Epithelial cell of prostate (primary cell): ENCODE results near the gene DPH6.
A peak's percentile ranks its signal among the peaks of the same experiment; 100 is the strongest.
"Not testable (repeated sequence)": the region's sequence is repeated elsewhere in the genome, so short reads cannot be mapped to it uniquely, and the experiment has no call there.

Source experiments
- DNase-seq: peaks from one replicate; pipeline ENCODE4 v3.0.0-alpha.2; 2011; ENCODE audit warnings: low read depth, low spot score
- H3K27ac ChIP-seq: fragments of 450-650 bp; 2 replicates; pipeline ENCODE4 v1.5.1; 2017; ENCODE audit warnings: mild to moderate bottlenecking

DPH6 gene

GRCh38 chr15:35376707-35377106 lies 169.3 kb downstream of the DPH6 start:
- H3K27ac ChIP-seq, result no peak overlapping the region
- DNase-seq, result no peak

- no peak for DNase-seq
- H3K27ac ChIP-seq, result no peak overlapping the region
These were observed 171.3 kb downstream of the DPH6 start for GRCh38 chr15:35374661-35375060.

DNA sequence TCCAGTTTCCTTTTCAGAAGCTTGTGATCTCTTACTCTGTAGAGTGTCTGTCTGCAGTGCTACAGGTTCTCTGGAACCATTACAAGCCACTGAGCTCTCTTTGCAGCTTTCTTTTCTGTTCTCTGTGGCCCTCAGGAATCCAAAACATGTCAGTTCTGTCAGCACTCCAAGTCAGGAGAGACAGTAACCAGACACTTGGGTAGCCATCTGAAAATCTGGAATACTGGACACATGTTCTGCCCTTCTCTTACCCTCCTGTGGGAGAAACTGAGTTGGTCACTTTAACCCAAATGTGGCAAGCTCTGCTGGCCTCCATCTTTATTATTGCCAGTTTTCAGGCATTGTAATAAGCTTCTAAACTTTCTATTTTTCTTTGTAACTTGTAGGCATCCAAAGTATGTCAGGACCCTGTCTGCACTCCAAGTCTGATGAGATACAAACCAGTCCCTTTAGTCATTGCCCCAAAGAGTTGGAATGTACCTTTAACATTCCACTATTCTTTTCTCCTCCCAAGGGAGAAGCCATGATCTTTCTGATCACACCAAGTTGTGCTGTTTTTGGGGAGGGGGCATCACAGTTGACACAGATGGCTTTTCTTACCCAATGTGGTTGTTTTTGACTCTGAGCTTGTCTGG lies 183.7 kb downstream of the DPH6 start:
- H3K27ac ChIP-seq, result no peak overlapping the region
- no peak for DNase-seq

- no peak for DNase-seq
- H3K27ac ChIP-seq, result no peak overlapping the region
These were observed 187.1 kb downstream of the DPH6 start for GRCh38 chr15:35358824-35359223.

DNA sequence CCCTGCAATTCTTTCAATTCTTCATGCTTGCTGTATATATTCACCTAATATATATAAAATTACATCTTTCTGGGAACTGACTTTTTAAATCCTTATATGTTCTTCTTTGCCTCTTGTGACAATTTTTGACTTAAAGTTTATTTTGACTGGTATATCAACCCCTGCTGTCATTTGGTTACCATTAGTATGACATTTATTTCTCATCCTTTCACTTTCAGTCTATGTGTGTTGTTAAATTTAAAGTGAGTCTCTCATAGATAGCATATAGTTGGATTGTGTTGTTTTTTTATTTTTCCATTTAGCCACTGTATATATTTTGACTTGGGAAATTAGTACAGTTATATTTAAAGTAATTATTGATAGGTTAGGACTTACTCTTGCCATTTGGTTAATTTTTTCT lies 194.9 kb downstream of the DPH6 start:
- no peak overlapping the region for H3K27ac ChIP-seq
- DNase-seq, result no peak

DNA sequence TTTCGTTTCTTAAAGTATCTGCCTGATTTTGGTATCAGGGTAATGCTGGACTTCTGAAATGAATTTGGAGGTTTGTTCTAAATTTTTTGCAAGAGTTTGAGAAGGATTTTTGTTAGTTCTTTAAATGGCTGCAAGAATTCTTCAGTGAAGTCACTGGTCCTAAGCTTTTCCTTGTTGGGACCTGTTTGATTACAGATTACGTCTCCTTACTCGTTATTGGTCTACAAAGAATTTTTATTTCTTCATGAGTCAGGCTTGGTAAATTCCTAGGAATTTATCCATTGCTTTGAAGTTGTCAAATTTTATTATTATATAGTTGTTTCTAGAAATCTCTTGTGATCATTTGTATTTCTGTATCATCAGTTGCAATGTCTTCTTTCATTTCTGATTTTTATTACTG lies 196.0 kb downstream of the DPH6 start:
- peak; percentile 14 for DNase-seq
- H3K27ac ChIP-seq, result peak overlapping the region; percentile 13

DNA sequence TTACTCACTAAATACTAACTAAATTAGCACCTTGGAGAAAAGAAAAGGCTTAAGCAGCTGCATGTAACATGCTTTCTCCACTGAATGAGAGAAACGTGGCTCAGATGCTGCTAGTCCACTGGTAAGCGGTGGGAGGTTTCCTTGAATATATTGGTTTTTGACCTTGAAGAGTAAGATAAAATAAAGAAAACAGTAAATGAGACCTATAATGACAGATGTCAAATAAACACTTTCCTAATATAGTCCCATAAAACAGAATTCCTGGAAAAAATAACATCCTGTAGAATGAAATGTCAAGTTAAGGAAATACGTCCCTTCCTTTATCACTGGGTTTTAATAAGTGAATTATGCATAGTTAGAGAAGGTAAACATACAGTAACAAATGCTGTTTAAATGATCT lies 215.0 kb downstream of the DPH6 start:
- no peak overlapping the region for H3K27ac ChIP-seq
- no peak for DNase-seq

DNA sequence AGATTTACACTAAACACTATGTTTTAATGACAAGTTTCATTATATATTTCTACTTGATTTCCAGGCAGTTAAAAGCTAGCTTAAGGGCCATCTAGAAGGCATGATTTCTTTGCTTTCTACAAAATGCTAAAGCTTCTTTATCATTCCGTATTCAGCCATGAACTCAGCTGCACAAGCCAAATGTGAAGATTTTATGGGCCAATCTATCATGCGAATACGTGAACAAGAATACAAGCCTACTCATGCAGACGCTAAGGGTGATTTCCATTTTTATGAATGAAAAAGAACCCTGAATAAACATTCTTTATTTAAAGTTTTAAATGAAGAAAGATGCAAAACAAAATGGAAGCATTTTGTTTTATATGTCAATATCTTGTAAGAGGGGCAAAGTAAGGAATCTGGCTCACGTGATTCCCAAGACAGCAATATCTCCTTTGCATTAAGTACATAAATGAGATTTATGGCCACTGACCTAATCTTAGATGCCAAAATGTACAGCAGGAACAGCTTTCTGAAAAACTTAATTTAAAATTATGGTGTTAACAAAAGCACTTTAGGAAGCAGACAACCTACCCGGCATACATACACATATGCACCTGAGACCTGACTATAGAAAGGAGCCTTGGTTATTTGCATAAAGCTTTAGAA lies 215.8 kb downstream of the DPH6 start:
- H3K27ac ChIP-seq, result no peak overlapping the region
- no peak for DNase-seq

GRCh38 chr15:35329521-35329961 lies 216.4 kb downstream of the DPH6 start:
- DNase-seq, result no peak
- no peak overlapping the region for H3K27ac ChIP-seq

DNA sequence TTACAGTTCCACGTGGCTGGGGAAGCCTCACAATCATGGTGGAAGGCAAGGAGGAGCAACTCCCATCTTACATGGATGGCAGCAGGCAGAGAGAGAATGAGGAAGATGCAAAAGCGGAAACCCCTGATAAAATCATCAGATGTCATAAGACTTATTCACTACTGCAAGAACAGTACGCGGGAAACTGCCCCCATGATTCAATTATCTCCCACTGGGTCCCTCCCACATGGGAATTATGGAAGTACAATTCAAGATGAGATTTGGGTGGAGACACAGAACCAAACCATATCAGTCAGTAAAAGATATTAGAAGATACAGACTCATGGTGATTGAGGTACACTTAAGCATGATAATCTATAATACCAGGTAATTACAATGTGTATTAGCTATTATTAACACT lies 217.1 kb downstream of the DPH6 start:
- not testable (repeated sequence) for H3K27ac ChIP-seq, DNase-seq

DNA sequence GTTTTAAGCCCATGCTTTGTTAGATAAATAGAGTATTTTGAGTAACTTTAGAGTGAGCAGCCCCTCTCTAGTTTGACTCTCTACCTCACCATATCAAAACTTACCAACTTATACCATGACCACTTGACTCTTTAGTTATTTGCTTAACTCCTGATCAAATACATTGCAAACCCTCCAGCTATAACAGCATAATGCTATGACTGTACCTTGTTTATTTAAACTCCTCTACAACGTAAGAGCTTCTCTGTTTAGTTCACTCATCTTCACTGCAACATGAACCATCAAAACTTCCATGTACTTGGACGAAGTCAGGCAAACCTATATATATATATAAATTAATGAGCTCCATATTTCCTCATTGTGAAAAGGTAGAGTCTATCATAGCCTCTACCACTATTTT lies 218.2 kb downstream of the DPH6 start:
- no peak overlapping the region for H3K27ac ChIP-seq
- no peak for DNase-seq

GRCh38 chr15:35325374-35325941 lies 220.5 kb downstream of the DPH6 start:
- no peak for DNase-seq
- no peak overlapping the region for H3K27ac ChIP-seq

GRCh38 chr15:35323141-35323540 lies 222.8 kb downstream of the DPH6 start:
- H3K27ac ChIP-seq, result no peak overlapping the region
- DNase-seq, result no peak

GRCh38 chr15:35321926-35322325 lies 224.0 kb downstream of the DPH6 start:
- DNase-seq, result no peak
- no peak overlapping the region for H3K27ac ChIP-seq

- no peak for DNase-seq
- H3K27ac ChIP-seq, result no peak overlapping the region
These were observed 225.1 kb downstream of the DPH6 start for GRCh38 chr15:35320911-35321310.
